HPDE6-E6E7 (cell line): ENCODE results near the gene IDH2.
A peak's percentile ranks its signal among the peaks of the same experiment; 100 is the strongest.
"Not testable (repeated sequence)": the region's sequence is repeated elsewhere in the genome, so short reads cannot be mapped to it uniquely, and the experiment has no call there.

Experiments
- DNase-seq: peaks from one replicate; pipeline ENCODE4 v3.0.0; 2011; ENCODE audit warnings: missing footprints; ENCODE audit errors: extremely low spot score

Gene IDH2

DNA sequence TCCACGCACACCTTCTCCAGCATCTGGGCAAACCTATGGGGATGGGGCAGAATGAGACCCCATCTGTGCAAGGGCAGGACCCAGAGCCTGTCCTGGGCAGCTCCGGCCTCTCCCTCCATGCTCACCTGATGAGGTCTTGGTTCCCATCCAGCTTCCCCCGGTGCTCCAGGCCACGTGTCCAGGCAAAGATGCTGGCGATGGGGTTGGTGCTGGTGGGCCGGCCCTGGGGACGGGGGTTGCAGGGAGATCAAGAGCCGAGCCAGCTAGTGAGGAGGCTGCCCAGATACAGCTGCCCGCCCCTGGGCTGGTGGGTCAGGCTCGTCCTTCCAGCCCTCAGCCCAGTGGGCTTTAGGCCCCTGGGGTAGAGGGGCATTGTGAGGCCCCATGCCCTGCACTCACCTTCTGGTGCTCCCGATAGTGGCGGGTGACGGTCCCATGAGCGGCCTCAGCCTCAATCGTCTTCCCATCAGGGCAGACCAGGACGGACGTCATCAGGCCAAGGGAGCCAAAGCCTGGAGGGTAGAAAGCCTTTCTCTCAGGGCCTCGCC is 17.3 kb downstream of the IDH2 start:
- no peak for DNase-seq

DNA sequence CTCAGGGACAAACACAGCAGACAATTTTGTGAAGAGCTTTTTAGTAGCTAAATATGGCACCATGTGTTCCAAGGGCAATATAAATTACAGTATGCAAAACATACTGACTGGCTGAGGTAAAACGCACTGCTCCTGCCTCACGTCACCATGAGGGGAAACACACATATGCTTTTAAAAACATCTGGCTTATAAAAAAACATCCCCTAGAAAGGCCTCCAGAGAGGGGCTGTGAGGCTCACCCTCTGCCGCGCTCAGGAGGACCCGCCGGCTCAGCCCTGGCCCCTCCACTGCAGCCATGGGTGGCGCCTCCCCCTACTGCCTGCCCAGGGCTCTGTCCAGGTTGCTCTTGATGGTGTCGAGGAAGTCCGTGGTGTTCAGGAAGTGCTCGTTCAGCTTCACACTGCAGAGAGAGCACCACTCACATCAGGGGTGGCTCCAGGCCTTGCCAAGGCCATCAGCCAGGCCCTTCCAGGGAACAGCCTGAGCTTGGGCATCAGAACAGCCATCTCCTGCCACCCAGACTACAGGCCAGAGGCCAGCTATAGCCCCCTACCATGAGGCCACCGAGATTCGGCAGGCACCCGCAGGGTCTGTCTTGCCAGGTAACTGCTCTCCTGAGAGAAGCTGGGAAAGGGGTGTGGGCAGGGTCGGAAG is 18.2 kb downstream of the IDH2 start:
- DNase-seq: no peak

DNA sequence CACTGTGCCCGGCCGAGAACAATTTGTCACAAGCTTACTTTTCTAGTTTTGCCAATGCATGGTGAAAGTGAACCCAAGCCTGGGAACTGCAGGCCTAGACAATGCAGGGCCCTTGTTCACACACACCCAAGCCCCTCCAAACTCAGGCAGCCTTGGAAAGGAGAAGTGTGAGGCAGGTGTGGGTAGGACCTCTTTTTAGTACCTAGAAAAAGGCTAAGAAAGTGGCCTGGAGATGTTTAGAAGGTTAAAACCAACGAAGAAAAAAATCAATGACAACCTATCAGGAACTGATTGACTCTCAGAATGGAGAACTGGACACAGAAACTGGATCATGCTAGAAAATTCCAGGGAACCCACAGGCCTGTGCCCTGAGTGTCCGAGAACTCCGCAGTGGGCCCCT is 18.8 kb downstream of the IDH2 start:
- DNase-seq: no peak

DNA sequence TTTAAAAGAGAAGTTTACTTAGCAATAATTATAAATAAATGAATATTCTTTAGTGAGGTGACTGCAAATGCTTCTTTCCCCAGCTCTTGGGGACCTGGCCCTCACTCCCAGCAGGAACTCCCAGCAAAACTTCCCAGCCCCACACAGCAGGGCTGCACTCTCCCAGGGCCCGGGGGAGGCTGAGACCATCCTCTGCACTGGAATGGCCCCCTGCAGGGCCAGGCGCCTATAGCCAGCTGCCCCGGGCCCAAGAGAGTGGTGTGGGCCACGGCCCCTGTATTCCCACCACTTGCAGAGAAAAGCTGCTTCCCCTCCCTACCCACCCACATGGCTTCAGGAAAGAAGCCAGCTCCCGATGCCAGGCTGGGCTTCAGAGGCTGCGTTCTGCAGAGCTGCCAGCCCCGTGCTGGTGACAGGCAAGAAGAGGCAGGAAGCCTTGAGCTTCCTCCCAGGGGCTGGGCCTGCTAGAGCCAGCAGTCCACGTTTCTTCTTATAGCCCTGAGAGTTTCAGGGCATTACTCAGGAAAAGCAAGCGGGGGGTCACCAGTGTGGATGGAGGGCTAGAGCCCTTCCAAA is 20.0 kb downstream of the IDH2 start:
- DNase-seq: no peak

DNA sequence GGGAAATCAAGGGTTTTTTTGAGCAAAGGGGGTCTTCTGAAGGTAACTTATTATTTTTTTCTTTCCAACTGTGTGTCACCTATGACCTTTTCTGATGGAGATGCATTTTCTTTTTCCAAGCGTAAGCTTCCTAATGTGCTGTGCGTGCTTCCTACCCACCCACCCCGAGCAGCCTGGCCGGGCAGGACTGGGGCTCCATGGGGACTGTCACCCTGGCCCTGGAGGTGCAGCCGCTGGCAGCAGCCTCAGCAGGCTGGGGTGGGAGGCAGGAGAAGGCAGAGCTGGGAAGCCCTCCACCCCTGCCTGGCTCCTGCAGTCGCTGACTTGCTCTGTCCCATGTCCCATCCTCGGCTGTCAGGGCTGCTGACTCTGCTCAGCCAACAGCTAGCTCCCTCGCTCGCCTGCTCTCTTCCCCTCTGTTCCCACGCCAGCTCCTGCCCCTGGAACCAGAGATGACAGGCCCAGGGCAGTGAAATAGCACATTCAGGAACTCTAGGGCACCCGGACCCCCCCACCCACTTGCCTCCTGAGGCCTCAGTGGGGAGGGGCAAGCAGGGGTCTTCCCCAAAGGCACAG is 21.4 kb downstream of the IDH2 start:
- no peak for DNase-seq

DNA sequence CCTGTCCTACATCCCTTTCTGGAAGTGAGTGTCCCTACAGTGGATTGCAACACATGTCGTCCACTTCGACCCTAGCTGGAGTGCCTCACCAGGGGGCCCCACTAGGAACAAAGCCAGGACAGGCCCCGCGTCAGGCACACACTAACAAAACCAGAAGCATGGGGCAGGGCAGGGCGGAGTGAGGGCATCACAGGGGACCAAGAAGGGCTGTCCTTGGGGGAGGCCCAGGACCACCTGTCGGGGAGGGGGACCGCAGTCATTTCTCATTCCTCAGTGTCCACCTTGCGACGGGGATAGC is 21.9 kb downstream of the IDH2 start:
- no peak for DNase-seq

DNA sequence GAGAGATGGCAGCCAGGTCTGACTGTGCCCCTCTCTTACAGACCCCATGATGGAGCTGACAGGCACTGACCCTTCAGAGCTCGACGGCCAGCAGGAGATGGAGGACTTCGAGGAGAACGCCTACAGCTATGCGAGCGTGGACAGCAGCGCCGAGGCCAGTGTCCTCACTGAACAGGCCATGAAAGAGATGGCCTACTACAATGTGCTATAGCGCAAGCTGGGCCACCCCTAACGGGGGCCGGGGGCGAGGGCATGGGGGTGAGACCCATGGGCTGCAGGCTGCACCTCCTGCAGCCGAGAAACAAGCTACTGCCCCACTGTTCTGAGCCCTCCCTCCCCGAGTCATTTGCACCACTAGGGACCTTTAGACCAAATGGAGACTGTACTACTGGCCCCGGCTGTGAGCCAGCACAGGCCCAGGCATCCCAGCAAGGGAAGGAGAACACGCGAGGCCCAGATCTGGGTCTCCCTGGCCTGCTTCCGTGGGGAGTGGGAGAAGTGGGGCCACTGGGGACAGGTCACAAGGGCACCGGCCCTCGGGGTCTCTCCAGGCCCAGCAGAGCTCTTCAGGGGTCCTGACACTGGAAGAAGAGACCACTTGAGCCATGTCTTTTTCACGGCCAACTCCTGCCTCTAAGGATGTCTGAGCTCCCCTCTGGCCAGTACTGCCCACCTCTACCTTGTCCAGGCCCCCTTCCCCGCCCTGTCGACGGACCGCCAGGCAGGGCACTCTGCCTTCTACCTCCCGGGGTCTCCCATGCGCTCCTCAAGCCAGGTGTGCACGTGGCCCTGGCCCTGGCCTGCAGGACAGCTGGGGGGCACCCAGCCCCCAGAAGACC is 22.4 kb downstream of the IDH2 start:
- DNase-seq: no peak

DNA sequence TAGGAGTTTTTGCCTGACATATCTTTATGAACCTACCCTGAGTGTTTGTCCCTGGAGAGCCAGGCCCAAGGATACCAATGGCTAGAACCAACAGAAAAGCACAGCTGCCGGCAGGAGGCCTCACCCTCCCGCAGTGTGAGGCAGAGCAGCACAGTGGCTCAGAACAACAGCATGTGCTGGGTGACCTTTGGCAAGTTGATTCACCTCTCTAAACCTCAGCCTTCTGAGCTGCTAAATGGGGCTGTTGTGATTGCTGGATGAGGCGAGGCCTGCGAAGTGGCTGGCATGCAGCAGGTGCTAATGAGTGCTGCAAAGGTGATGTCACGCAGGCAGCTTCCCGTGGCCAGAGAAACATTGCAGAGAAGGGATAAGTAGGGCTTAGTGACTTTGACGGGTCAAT is 23.3 kb downstream of the IDH2 start:
- DNase-seq: no peak

DNA sequence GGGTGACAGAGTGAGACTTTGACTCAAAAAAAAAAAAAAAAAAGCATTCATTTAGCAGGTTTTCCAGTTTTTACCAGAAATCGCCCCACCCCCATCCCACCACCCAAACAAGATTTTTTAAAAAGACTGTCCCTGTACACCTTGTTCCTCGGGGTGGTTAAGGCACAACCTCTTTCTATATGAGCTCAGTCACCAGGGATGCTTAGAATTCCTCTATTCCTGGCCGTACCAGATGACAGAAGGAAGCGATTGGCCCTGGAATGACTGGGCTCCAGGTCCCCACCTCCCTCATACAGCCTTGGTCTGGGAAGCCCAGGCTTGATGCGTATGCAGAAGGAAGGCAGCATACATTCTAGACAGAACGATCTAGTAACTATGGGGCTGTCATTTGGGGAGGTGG is 25.6 kb downstream of the IDH2 start:
- no peak for DNase-seq

DNA sequence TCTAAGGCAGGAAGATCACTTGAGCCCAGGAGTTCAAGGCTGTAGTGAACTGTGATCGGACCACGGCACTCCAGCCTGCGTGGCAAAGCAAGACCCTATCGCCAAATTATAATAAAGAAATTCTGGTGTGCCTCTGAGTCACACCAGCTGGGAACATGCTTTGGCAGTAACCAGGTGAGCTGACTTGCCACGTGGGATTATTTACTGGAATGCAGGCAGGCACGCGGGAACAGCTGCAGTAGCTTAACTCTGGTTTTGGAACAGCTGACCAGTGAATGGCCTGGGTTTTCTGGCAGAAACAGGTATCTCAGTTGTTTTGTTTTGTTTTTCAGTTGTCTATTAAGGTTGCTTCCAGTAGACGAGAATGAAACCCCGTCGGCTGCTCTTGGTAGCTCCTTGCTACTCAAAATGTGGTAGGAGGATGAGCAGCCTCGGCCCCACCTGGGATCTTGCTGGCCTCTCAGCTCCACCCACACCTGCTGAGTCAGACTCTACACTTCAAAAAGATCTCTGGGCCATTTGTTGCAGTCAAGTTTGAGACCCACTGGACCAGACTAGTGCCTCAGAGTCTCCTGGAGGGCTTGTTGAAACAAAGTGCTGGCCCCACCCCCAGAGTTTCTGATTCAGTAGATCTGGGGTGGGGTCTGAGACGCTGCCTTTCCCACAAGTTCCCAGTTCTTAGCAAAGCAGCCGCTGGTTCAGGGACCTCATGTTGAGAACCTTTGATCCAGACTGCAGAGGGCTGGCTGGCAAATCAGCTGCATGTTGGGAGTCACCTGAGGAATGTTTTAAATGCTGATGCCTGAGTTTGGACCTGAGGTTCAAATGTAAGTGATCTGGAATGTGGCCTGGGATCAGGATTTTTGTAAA is 26.6 kb downstream of the IDH2 start:
- peak; percentile 86 for DNase-seq

DNA sequence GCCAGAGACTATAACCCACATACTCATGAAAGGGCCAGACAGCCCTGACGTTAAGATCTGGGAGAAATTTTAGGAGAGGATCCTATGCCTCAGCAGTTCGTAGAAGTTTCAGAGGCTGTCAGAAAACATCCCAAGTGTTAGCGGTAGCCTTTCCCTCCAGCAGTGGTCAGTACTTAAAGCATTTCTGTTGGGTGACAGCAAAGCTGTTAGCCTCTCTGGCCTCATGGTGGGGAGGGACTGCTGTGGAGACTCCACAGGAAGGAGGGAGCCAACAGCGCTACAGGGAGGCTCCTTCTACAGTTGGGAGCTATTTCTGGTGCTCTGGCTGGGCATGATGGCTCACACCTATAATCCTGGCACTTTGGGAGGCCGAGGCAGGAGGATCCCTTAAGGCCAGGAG is 27.4 kb downstream of the IDH2 start:
- no peak for DNase-seq

DNA sequence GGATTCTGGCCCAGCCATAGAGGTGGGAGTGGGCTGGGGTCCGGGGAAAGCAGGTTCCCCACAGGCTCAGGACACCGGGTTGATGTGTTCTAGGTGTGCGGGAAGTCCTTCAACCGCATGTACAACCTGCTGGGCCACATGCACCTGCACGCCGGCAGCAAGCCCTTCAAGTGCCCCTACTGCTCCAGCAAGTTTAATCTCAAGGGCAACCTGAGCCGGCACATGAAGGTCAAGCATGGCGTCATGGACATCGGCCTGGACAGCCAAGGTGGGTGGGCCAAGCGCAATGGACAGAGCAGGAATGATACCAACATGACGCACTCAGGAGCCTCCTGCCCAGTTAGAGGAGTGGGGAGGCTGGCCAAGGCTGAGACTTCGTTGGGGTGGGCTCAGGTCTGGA is 28.2 kb downstream of the IDH2 start:
- no peak for DNase-seq

DNA sequence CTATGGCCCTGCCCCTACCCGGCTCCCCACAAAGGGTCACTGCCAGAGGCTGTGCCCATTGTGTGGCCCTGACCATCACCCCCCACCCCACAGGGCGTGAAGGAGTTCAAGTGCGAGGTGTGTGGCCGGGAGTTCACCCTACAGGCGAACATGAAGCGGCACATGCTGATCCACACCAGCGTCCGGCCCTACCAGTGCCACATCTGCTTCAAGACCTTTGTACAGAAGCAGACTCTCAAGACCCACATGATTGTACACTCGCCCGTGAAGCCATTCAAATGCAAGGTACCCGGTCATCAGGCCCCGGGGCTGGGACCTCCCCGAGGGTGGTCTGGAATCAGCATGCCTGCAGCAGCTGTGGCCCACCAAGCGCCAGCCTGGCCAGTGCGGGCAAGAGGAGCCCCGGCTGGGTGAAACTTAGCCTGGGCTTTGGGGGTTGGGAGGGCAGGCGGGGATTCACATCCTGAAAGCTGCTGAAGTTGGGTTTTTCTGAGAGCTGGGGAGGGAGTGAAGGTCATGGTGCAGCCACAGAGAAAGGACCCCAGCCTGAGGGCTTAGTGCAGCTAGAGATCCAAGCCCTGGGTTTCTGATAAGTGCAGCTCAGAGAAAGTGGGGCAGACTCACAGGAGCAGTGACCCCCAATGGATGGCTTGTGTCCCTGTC is 29.2 kb downstream of the IDH2 start:
- no peak for DNase-seq

DNA sequence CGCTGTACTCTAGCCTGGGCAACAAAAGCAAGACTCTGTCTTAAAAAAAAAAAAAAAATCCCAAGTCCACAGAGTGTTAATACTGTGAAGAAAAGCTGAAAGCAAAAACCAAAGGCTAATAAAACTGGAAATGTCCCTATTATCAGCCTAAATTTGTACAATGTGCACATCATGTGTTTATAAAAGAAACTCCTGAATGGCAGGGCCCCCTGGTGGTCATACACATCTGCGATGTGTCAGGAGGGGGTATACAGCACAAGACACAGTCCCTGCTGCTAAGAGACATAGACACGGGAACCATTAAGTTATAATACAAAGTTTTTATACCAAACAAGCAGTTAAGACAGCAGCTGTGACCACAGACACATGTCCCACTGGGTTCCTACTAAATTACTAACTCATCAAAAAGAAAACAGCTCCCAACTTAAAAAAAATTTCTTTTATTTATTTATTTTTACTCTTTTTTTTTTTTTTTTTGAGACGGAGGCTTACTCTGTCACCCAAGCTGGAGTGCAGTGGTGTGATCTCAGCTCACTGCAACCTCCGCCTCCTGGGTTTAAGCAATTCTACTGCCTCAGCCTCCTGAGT is 31.0 kb downstream of the IDH2 start:
- DNase-seq: no peak

DNA sequence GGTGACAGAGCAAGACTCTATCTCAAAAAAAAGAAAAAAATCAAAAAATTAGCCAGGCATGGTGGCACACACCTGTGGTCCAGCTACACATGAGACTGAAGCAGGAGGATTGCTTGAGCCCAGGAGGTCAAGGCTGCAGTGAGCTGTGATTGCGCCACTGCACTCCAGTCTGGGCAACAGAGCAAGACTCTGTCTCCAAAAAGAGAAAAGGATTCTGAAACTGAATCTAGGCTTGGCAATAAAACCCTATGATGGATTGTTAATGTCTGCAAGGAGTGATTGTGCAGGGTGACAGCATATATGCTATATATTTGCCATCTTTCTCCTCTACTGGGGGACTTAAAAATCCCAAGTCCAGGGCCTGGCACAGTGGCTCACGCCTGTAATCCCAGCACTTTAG is 31.6 kb downstream of the IDH2 start:
- DNase-seq: not testable (repeated sequence)

DNA sequence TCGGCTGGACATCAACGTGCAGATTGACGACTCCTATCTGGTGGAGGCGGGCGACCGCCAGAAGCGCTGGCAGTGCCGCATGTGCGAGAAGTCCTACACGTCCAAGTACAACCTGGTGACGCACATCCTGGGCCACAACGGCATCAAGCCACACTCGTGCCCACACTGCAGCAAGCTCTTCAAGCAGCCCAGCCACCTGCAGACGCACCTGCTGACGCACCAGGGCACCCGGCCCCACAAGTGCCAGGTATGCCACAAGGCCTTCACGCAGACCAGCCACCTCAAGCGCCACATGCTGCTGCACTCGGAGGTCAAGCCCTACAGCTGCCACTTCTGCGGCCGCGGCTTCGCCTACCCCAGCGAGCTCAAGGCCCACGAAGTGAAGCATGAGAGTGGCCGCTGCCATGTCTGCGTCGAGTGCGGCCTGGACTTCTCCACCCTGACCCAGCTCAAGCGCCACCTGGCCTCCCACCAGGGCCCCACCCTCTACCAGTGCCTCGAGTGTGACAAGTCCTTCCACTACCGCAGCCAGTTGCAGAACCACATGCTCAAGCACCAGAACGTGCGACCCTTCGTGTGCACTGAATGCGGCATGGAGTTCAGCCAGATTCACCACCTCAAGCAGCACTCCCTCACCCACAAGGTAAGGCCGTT is 34.2 kb downstream of the IDH2 start:
- DNase-seq: no peak

DNA sequence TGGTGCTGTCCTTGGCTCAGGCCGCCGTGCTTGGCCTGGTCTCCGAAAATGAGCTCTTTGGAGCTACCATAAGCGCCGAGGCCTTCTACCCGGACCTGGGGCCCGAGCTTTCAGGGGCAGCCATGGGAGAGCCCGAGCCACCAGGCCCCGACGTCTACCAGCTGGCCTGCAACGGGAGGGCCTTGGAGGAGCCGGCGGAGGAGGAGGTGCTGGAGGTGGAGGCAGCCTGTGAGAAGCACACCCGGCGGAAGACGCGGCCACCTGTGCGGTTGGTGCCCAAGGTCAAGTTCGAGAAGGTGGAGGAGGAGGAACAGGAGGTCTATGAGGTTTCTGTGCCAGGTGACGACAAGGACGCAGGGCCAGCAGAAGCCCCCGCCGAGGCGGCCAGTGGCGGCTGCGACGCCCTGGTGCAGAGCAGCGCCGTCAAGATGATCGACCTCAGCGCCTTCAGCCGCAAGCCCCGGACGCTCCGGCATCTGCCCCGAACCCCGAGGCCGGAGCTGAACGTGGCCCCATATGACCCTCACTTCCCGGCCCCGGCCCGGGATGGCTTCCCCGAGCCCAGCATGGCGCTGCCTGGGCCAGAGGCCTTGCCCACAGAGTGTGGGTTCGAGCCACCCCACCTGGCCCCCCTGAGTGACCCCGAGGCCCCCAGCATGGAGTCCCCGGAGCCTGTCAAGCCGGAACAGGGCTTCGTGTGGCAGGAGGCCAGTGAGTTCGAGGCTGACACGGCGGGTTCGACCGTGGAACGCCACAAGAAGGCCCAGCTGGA is 34.9 kb downstream of the IDH2 start:
- DNase-seq: no peak

DNA sequence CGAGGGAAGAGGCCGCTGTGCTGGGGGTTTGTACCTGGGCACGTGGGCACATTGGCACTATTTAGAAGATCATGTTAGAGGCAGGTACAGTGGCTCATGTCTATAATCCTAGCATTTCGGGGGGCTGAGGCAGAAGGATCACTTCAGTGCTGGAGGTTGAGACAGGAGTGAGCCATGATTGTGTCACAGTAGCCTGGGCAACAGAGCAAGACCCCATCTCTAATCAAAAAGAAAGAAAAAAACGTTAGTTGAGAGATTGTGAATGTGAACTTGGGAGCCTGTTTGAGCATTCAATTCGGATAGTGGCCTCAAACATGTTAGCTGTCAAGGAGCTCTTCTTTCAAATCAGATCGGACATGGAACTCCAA is 36.6 kb downstream of the IDH2 start:
- no peak for DNase-seq

DNA sequence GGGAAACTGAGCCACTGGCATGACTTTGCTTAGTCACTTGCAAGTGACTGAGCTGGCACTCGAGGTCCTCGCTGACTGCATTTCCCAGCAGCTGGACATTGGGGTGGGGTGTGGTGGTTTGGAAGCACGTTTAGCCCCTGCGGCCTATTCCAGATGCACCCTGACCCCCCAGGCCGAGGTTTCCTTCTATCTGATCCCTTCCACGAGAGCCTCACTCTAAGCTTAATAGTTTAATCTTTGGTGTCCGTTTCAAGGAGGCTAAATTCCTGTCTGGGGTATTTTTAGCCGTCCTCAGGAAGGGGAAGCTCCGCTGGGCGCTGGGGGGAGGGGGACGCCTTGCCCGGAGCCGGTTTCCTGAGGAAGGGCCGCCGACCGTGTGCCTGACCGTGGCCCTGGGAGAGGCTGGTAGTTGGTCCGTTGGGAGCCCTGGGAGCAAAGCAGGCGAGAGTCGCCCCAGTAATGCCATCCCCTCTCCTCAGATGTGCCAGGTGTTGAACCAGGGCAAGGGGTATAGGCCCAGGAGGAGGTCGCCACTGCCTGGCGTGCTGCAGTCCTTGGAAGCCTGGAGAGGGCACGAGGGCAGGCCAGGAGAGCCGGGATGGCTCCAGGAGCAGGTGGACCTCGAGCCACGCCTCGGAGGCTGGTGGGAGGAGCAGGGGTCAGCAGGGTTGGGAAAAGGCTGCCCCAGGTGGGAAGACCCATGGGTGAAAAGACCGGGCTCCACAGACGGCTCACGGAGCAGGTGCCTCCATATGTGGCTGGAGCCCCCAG is 37.2 kb downstream of the IDH2 start:
- DNase-seq: no peak
